ENCODE results near the gene ZNF691.

Gene ZNF691

DNA sequence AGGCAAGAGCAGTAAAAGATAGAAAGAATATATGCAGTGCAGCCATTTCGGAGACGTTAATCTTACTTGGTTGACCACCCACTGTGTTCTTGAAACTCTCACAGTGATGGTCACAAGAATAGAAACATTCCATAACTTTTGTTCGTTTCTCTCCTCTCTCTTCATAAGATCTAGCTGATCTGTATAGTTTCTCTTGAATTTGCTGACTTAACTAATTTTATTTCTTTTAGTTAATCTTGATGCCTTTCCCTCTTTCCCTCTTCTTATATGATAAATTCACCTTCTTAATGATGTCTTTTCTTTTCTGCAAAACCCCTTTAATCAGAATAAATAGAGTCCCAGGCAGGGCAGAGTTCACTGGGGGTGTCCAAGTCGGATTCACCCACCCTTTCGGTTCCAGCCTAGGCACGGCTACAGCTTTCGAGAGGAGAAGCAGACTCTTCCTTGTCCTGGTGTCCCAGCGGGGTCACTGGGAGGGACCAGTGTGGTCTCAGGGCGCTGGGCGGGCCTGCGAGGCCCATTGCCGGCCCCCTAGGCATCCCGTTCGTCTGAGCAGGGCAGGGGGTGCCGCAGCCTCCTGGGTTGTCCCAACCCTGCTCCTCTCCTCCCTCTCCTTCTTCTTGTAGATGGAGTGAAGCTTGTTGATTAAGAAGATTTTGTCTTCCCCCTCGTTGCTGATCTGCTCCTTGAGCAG, 39.8 kb downstream of the ZNF691 start:
- TF ChIP-seq TAF1 (IDR thresholded peaks at IDR 0.05; ENCODE audit: borderline replicate concordance, insufficient read depth, low read length) (no peak), POLR2AphosphoS5 (IDR thresholded peaks at IDR 0.05; ENCODE audit: low read depth, low read length) (no peak), FOXP2 (optimal IDR thresholded peaks at IDR 0.05; ENCODE audit: borderline replicate concordance, extremely low read depth, extremely low read length, insufficient read depth) (no peak), SIN3A (IDR thresholded peaks at IDR 0.05; ENCODE audit: borderline replicate concordance, insufficient read depth, low read length) (no peak)
- TF ChIP-seq, protein P1, sequence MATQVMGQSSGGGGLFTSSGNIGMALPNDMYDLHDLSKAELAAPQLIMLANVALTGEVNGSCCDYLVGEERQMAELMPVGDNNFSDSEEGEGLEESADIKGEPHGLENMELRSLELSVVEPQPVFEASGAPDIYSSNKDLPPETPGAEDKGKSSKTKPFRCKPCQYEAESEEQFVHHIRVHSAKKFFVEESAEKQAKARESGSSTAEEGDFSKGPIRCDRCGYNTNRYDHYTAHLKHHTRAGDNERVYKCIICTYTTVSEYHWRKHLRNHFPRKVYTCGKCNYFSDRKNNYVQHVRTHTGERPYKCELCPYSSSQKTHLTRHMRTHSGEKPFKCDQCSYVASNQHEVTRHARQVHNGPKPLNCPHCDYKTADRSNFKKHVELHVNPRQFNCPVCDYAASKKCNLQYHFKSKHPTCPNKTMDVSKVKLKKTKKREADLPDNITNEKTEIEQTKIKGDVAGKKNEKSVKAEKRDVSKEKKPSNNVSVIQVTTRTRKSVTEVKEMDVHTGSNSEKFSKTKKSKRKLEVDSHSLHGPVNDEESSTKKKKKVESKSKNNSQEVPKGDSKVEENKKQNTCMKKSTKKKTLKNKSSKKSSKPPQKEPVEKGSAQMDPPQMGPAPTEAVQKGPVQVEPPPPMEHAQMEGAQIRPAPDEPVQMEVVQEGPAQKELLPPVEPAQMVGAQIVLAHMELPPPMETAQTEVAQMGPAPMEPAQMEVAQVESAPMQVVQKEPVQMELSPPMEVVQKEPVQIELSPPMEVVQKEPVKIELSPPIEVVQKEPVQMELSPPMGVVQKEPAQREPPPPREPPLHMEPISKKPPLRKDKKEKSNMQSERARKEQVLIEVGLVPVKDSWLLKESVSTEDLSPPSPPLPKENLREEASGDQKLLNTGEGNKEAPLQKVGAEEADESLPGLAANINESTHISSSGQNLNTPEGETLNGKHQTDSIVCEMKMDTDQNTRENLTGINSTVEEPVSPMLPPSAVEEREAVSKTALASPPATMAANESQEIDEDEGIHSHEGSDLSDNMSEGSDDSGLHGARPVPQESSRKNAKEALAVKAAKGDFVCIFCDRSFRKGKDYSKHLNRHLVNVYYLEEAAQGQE (IDR thresholded peaks at IDR 0.05; ENCODE audit: insufficient read depth in 1 of 2, low read depth in 2 of 2, low read length in 2 of 2) = no peak

DNA sequence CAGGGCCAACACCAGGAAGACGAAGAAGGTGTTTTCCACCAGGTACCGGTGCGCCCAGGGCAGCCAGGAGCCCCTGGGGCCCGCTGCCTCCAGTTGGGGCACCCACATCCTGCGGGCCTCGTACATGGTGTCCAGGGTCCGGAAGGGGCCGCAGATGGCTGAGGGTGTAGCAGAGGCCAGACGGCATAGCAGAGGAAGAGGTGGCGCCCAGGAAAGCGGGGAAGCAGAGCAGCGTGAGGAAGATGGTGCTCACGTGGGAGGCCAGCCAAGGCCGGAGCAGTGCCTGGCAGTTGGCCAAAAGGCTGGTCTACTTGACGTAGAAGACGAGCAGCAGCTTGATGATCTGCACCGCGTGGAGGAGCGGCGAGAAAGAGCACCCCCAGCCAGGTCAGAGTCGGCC, 40.4 kb downstream of the ZNF691 start:
- no peak for TF ChIP-seq POLR2AphosphoS5 (IDR thresholded peaks at IDR 0.05; ENCODE audit: low read depth, low read length)
- no peak for TF ChIP-seq TAF1 (IDR thresholded peaks at IDR 0.05; ENCODE audit: borderline replicate concordance, insufficient read depth, low read length)
- no peak for TF ChIP-seq FOXP2 (optimal IDR thresholded peaks at IDR 0.05; ENCODE audit: borderline replicate concordance, extremely low read depth, extremely low read length, insufficient read depth)
- TF ChIP-seq SIN3A (IDR thresholded peaks at IDR 0.05; ENCODE audit: borderline replicate concordance, insufficient read depth, low read length) = no peak
- TF ChIP-seq, protein P1 (IDR thresholded peaks at IDR 0.05; ENCODE audit: insufficient read depth in 1 of 2, low read depth in 2 of 2, low read length in 2 of 2) = no peak

DNA sequence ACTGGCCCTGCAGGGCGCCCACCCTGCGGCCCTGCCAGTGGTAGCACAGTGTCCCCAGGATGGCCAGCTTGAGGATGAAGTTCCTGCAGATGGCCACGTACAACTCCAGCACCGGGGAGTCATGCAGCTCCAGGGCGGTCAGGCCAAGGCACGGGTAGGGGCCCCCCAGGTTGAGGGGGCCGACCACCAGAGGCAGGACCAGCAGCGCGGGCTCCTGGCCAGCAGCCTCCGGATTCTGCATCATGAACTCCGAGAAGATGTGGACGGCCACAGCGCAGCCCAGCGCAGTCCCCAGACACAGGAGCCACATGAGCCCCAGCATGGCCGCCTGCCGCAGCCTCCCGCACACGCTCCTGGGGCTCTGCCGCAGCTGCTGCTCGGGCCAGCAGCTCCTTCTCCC, 41.0 kb downstream of the ZNF691 start:
- TF ChIP-seq SIN3A (IDR thresholded peaks at IDR 0.05; ENCODE audit: borderline replicate concordance, insufficient read depth, low read length) (no peak), TAF1 (IDR thresholded peaks at IDR 0.05; ENCODE audit: borderline replicate concordance, insufficient read depth, low read length) (no peak), POLR2AphosphoS5 (IDR thresholded peaks at IDR 0.05; ENCODE audit: low read depth, low read length) (no peak), FOXP2 (optimal IDR thresholded peaks at IDR 0.05; ENCODE audit: borderline replicate concordance, extremely low read depth, extremely low read length, insufficient read depth) (no peak)
- TF ChIP-seq, protein P1 (IDR thresholded peaks at IDR 0.05; ENCODE audit: insufficient read depth in 1 of 2, low read depth in 2 of 2, low read length in 2 of 2) = no peak

DNA sequence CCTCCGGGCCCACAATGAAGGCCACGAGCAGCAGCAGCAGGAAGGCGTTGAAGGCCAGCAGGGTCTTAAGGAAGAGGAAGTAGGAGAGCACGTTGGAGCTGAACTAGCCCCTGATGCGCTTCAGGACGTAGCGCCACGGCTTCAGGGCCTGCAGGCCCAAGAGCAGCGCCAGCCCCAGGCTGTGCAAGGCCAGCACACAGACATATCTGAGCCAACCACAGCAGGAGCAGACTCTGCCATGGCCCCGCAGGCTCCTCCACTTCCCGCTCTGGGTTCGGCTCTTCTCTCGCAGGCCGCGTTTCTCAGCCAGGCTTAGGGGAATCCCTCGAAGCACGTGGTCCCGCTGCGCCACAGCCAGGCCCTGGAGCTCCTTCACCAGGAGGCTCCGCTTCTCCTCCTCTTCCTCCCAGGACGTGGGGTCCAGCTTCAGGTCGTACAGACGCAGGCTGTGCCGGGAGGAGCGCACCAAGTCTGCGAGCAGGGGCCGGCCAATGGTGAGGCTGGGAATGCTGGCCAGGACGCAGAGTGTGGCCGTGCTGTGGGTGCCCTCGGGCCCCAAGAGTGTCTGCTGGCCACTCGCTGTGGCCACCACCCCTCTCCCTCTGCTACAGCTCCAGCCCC, 41.7 kb downstream of the ZNF691 start:
- TF ChIP-seq SIN3A (IDR thresholded peaks at IDR 0.05; ENCODE audit: borderline replicate concordance, insufficient read depth, low read length) (no peak), POLR2AphosphoS5 (IDR thresholded peaks at IDR 0.05; ENCODE audit: low read depth, low read length) (no peak), TAF1 (IDR thresholded peaks at IDR 0.05; ENCODE audit: borderline replicate concordance, insufficient read depth, low read length) (no peak), FOXP2 (optimal IDR thresholded peaks at IDR 0.05; ENCODE audit: borderline replicate concordance, extremely low read depth, extremely low read length, insufficient read depth) (no peak)
- TF ChIP-seq, protein P1 (IDR thresholded peaks at IDR 0.05; ENCODE audit: insufficient read depth in 1 of 2, low read depth in 2 of 2, low read length in 2 of 2) = no peak
